Caco-2 (cell line): ENCODE data around the gene MYADM. TPM values are rescaled to one million over a fixed set of nuclear protein-coding genes. Genes with fewer than 3 reads are reported as not detected.

Experiments
- BruUV-seq: library from RNA; stranded (reverse); fragments of 400-500 nt; replicated peaks from 2 replicates; lab custom pipeline; 2021; lab: Mats Ljungman, UMichigan
- CTCF ChIA-PET: fragments of 300-600 bp; sonication (Branson Sonifier 250); formaldehyde crosslinking; loops from one replicate; lab custom pipeline; 2022; ENCODE audit warnings: antibody characterized with exemption; lab: Charles Lee
- POLR2A ChIA-PET: fragments of 300-600 bp; sonication (Branson Sonifier 250); formaldehyde crosslinking; loops from one replicate; lab custom pipeline; 2022; ENCODE audit warnings: antibody characterized with exemption; lab: Charles Lee
- DNase-seq, 2 experiments: peaks; one replicate each; pipeline versions ENCODE4 v3.0.0 to v3.0.0-alpha.2; 2020 to 2022
- H3K27me3 ChIP-seq: replicated peaks from 2 replicates; pipeline ENCODE4 v1.6.0; 2011; ENCODE audit warnings: low read length; ENCODE audit not compliant: control insufficient read depth, insufficient read depth
- H3K36me3 ChIP-seq: 2 replicates; pipeline ENCODE4 v1.5.1; 2011; ENCODE audit warnings: low read length; ENCODE audit not compliant: control insufficient read depth, insufficient read depth
- H3K4me1 ChIP-seq: fragments of 250-450 bp; sonication (Bioruptor Pico); 2 replicates; pipeline ENCODE4 v1.5.1; 2020; ENCODE audit warnings: mild to moderate bottlenecking
- H3K4me3 ChIP-seq: 2 replicates; pipeline ENCODE4 v1.5.1; 2011; ENCODE audit warnings: low read depth, mild to moderate bottlenecking, control low read depth, low read length
- H3K9me3 ChIP-seq: fragments of 250-450 bp; sonication (Bioruptor Pico); 2 replicates; pipeline ENCODE4 v1.5.1; 2020; ENCODE audit warnings: mild to moderate bottlenecking, moderate library complexity
- H3K27ac Mint-ChIP-seq: one replicate; pipeline ENCODE4 v1.8.0; 2022; ENCODE audit warnings: mixed read lengths; ENCODE audit not compliant: unreplicated experiment
- H3K27me3 Mint-ChIP-seq: one replicate; pipeline ENCODE4 v1.8.0; 2022; ENCODE audit warnings: mixed read lengths; ENCODE audit not compliant: insufficient read depth, unreplicated experiment
- H3K36me3 Mint-ChIP-seq: one replicate; pipeline ENCODE4 v1.8.0; 2022; ENCODE audit warnings: mild to moderate bottlenecking, mixed read lengths; ENCODE audit not compliant: insufficient read depth, unreplicated experiment
- H3K4me1 Mint-ChIP-seq: one replicate; pipeline ENCODE4 v1.8.0; 2022; ENCODE audit warnings: low read depth, mixed read lengths; ENCODE audit not compliant: unreplicated experiment
- H3K4me3 Mint-ChIP-seq: one replicate; pipeline ENCODE4 v1.8.0; 2022; ENCODE audit warnings: mild to moderate bottlenecking, moderate library complexity, mixed read lengths; ENCODE audit not compliant: unreplicated experiment
- H3K9me3 Mint-ChIP-seq: one replicate; pipeline ENCODE4 v1.8.0; 2022; ENCODE audit warnings: mixed read lengths; ENCODE audit not compliant: unreplicated experiment
- intact Hi-C: fragments of 100-400 bp; cut with micrococcal nuclease; formaldehyde crosslinking; loops from one replicate; pipeline ENCODE4 v1.10.0; 2022; ENCODE audit not compliant: unreplicated experiment
- total RNA-seq: library from RNA; stranded (reverse); gene quantifications from 2 replicates; pipeline ENCODE4 v1.2.3, GENCODE V29; 2022
- TF ChIP-seq, protein P1 (sequence below), 2 experiments: fragments of 200-600 bp in 1 of 2; IDR thresholded peaks; 1 replicate in 1 of 2; 2 replicates in 1 of 2; pipeline versions ENCODE4 v1.5.1 to v1.8.0; 2011 to 2022; ENCODE audit warnings: antibody characterized with exemption in 1 of 2, control low read depth in 1 of 2, inconsistent platforms in 1 of 2, low read depth in 1 of 2, low read length in 1 of 2, mild to moderate bottlenecking in 1 of 2, moderate library complexity in 1 of 2; ENCODE audit not compliant: insufficient read depth in 1 of 2, severe bottlenecking in 1 of 2, unreplicated experiment in 1 of 2

Gene MYADM
- total RNA-seq, 1 experiment from 2014 or later, result 115 TPM

DNA sequence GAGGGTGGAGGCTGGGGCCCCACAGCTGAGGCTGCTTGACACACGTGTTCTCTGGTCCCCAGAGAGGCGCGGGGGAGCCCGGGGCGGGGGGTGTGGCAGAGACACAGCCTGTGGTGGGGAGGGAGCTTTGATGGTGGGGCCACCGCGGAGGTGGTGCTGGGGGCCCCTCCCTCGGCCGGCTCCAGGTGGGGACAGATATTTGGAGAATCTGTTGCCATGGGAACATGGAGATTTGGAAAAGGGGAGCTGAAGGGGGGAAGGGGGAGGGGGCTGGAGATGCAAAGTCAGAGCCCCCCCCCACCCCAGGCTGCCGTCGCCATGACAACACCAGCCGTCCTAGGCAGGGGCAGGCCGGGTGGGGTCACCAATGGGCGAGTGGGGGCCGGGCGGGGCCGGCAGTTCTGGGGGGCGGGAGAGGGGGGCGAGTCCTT lies 15.6 kb downstream of the MYADM start:
- H3K9me3 Mint-ChIP-seq, result no peaks in the 10 kb centered on the region
- intact Hi-C loops, result loop anchor here (2.0 to 5.0 kb wide), 3 partner anchors 18 to 142 kb away; no protein-coding TSS in a partner anchor
- TF ChIP-seq, protein P1, sequence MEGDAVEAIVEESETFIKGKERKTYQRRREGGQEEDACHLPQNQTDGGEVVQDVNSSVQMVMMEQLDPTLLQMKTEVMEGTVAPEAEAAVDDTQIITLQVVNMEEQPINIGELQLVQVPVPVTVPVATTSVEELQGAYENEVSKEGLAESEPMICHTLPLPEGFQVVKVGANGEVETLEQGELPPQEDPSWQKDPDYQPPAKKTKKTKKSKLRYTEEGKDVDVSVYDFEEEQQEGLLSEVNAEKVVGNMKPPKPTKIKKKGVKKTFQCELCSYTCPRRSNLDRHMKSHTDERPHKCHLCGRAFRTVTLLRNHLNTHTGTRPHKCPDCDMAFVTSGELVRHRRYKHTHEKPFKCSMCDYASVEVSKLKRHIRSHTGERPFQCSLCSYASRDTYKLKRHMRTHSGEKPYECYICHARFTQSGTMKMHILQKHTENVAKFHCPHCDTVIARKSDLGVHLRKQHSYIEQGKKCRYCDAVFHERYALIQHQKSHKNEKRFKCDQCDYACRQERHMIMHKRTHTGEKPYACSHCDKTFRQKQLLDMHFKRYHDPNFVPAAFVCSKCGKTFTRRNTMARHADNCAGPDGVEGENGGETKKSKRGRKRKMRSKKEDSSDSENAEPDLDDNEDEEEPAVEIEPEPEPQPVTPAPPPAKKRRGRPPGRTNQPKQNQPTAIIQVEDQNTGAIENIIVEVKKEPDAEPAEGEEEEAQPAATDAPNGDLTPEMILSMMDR (IDR thresholded peaks at IDR 0.05; ENCODE audit: insufficient read depth in 1 of 2, low read depth in 1 of 2, low read length in 1 of 2, severe bottlenecking in 1 of 2, unreplicated experiment in 1 of 2), result no peak
- H3K27me3 ChIP-seq, result no peaks in the 10 kb centered on the region
- DNase-seq, result no peak
- H3K4me3 ChIP-seq, result no peak overlapping the region
- peaks cover 8% of the 10 kb centered on the region for H3K4me1 Mint-ChIP-seq
- ChIA-PET POLR2A (no interaction called here), CTCF (interaction anchor here (0.8 kb wide), 1 partner anchor 16 kb away, joined by 6 read pairs; the partner anchor contains the start of gene MYADM)
- BruUV-seq, result no TSS peak
- H3K4me3 Mint-ChIP-seq, result no peak overlapping the region
- peaks cover 10% of the 10 kb centered on the region; the same call in 1 of the 2 replicates for H3K4me1 ChIP-seq
- H3K36me3 ChIP-seq, result no peaks in the 10 kb centered on the region
- H3K36me3 Mint-ChIP-seq, result no peaks in the 10 kb centered on the region
- no peaks in the 10 kb centered on the region for H3K9me3 ChIP-seq
- no peak overlapping the region for H3K27ac Mint-ChIP-seq
- H3K27me3 Mint-ChIP-seq, result peaks cover 4% of the 10 kb centered on the region

DNA sequence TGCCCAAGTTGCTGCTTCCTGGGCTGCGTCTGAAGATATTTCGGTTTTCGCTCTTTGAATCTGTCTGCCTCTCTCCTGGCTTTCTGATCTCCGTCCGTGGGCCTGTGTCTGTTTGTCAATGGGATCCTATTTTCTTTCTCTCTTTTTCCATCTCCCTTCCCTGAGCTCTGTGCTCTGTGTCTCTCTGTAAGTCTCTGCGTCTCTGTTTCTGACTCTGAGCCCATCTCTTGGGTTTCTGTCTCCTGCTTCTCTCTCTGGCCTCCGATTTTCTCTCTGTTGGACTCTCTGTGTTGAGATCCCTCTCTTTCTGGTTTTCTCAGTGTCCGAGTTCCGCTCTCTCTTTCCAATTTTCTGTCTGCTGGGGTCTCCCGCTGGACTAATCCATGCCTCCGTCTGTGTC lies 16.1 kb downstream of the MYADM start:
- POLR2A ChIA-PET, result no interaction called here
- Mint-ChIP-seq H3K4me3 (peak overlapping the region; percentile 31), H3K9me3 (no peaks in the 10 kb centered on the region)

DNA sequence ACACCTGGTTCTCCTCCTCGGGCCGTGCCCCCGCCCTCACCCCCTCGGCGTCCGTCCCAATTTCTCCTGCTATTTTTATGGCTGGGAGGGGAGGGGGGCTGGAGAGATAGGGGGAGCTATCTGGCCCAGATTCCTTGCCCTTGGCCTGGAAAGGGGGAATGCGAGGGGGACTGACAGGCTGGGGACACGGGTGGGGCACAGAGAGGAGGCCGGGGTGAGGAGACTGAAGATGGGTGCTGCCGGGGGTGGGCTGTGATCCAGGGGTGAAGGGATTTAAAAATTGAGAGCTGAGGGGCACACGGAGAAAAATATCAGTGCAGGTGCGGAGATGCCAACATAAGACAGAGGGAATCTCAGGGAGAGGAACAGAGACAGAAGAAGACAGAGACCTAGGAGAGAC lies 16.6 kb downstream of the MYADM start:
- H3K4me3 ChIP-seq, result no peak overlapping the region
- no peaks in the 10 kb centered on the region for H3K27me3 ChIP-seq
- DNase-seq, result no peak
- no TSS peak for BruUV-seq
- Mint-ChIP-seq H3K9me3 (no peaks in the 10 kb centered on the region), H3K27ac (no peak overlapping the region), H3K36me3 (no peaks in the 10 kb centered on the region), H3K4me1 (peaks cover 8% of the 10 kb centered on the region), H3K4me3 (peak overlapping the region; percentile 31), H3K27me3 (peaks cover 4% of the 10 kb centered on the region)
- H3K4me1 ChIP-seq, result 0 out of 2 replicates have a peak, but pooled peaks cover 7% of the 10 kb centered on the region
- TF ChIP-seq, protein P1 (IDR thresholded peaks at IDR 0.05; ENCODE audit: insufficient read depth in 1 of 2, low read depth in 1 of 2, low read length in 1 of 2, severe bottlenecking in 1 of 2, unreplicated experiment in 1 of 2), result no peak
- CTCF ChIA-PET, result no interaction called here
- POLR2A ChIA-PET, result no interaction called here
- no peaks in the 10 kb centered on the region for H3K36me3 ChIP-seq
- H3K9me3 ChIP-seq, result no peaks in the 10 kb centered on the region
- intact Hi-C loops, result loop anchor here (5.0 kb wide), 1 partner anchor 112 kb away; no protein-coding TSS in a partner anchor

More for the DNA sequence above, 16.1 kb downstream of the MYADM start:
- no peaks in the 10 kb centered on the region for H3K36me3 ChIP-seq
- H3K4me1 ChIP-seq, result peaks cover 10% of the 10 kb centered on the region; the same call in 1 of the 2 replicates
- peaks cover 4% of the 10 kb centered on the region for H3K27me3 Mint-ChIP-seq
- no peaks in the 10 kb centered on the region for H3K27me3 ChIP-seq
- no peaks in the 10 kb centered on the region for H3K9me3 ChIP-seq
- no TSS peak for BruUV-seq
- DNase-seq, result no peak
- TF ChIP-seq, protein P1 (IDR thresholded peaks at IDR 0.05; ENCODE audit: insufficient read depth in 1 of 2, low read depth in 1 of 2, low read length in 1 of 2, severe bottlenecking in 1 of 2, unreplicated experiment in 1 of 2), result no peak
- intact Hi-C loops, result loop anchor here (2.0 to 5.0 kb wide), 3 partner anchors 19 to 141 kb away; no protein-coding TSS in a partner anchor
- no peak overlapping the region for H3K4me3 ChIP-seq
- CTCF ChIA-PET, result interaction anchor here (0.8 kb wide), 1 partner anchor 16 kb away, joined by 6 read pairs; the partner anchor contains the start of gene MYADM
- H3K4me1 Mint-ChIP-seq, result peaks cover 8% of the 10 kb centered on the region
- no peaks in the 10 kb centered on the region for H3K36me3 Mint-ChIP-seq
- H3K27ac Mint-ChIP-seq, result no peak overlapping the region
